Measurements from ENCODE around the gene EEF1AKMT3.
A peak's percentile ranks its signal among the peaks of the same experiment; 100 is the strongest.

The EEF1AKMT3 gene

GRCh38 chr12:57736741-57737466 is 35.5 kb upstream of the EEF1AKMT3 start:
- Histone ChIP-seq H3K4me3 (peak overlapping the region in 1 of 2 donors; percentile 47), H3K27ac (no peak overlapping the region), H3K27me3 (peaks cover 8 to 96% of the 10 kb centered on the region in 2 donors), H3K9me3 (no peaks in the 10 kb centered on the region), H3K36me3 (no peaks in the 10 kb centered on the region), H3K4me1 (peaks cover 15 to 41% (median 35%) of the 10 kb centered on the region in 4 donors)
- TF ChIP-seq CTCF (IDR thresholded peaks at IDR 0.05): no peak
- intact Hi-C loops (cut with DNase I; ENCODE audit: low total_unique reads): no loop called here
- DNase-seq: no peak

DNA sequence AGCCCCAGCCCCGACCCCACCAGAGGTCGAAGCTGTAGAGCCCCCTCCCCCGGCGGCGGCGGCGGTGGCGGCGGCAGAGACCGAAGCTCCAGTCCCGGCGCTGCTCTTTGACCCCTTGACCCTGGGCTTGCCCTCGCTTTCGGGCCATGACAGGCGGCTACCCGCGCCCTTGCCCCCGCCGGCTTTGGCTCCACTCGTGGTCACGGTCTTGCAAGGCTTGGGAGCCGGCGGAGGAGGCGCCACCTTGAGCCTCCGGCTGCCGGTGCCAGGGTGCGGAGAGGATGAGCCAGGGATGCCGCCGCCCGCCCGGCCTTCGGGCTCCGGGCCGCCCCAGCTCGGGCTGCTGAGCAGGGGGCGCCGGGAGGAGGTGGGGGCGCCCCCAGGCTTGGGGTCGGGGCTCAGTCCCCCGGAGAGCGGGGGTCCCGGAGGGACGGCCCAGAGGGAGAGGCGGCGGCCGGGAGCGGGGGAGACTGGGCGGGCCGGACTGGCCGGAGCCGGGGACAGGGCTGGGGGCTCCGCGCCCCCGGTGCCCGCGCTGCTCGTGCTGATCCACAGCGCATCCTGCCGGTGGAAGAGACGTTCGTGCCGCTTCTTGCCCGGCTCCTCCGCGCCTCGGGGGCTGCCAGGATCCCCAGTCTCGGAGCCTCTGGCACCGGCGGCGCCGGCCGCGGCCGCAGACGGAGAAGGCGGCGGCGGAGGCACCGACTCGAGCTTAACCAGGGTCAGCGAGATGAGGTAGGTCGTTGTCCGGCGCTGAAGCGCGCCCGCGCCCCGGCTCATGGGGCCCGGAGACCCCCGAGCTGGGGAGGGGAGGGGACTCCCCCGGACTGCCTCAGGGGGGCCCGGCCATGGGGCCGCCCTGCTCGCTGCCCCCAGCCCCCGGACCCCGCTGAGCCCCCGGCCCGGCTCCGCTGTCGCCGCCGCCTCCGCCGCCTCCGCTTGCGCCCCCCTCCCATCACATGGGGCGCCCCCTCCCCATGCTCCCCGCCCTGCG is 34.6 kb upstream of the EEF1AKMT3 start:
- Histone ChIP-seq H3K27me3 (peaks cover 8 to 93% of the 10 kb centered on the region in 2 donors), H3K4me3 (peak overlapping the region; percentile 21 to 47), H3K4me1 (peaks cover 15 to 41% (median 35%) of the 10 kb centered on the region in 4 donors), H3K9me3 (no peaks in the 10 kb centered on the region), H3K36me3 (no peaks in the 10 kb centered on the region), H3K27ac (no peak overlapping the region)
- no peak for DNase-seq
- no peak for TF ChIP-seq CTCF (IDR thresholded peaks at IDR 0.05)
- intact Hi-C loops (cut with DNase I; ENCODE audit: low total_unique reads): no loop called here

- intact Hi-C loops (cut with DNase I; ENCODE audit: low total_unique reads): no loop called here
- no peak for TF ChIP-seq CTCF (IDR thresholded peaks at IDR 0.05)
- DNase-seq: no peak
- no peaks in the 10 kb centered on the region for H3K9me3 ChIP-seq
- peaks cover 15 to 41% (median 35%) of the 10 kb centered on the region in 4 donors for H3K4me1 ChIP-seq
- no peaks in the 10 kb centered on the region for H3K36me3 ChIP-seq
- H3K27ac ChIP-seq: no peak within 1 kb of the TSS
- peak within 1 kb of the TSS; percentile 21 to 47 for H3K4me3 ChIP-seq
- peaks cover 8 to 83% of the 10 kb centered on the region in 2 donors for H3K27me3 ChIP-seq
Measured at GRCh38 chr12:57738661-57739237, 33.7 kb upstream of the EEF1AKMT3 start, which contains the start of gene AGAP2. TSS of gene AGAP2 (minus strand) at chr12:57738742. CDS start at chr12:57738246, 496 bp downstream.

- H3K9me3 ChIP-seq: no peaks in the 10 kb centered on the region
- H3K4me3 ChIP-seq: no peak overlapping the region
- peaks cover 15 to 46% (median 40%) of the 10 kb centered on the region in 4 donors for H3K4me1 ChIP-seq
- peaks cover 8 to 77% of the 10 kb centered on the region in 2 donors for H3K27me3 ChIP-seq
- no peak for TF ChIP-seq CTCF (IDR thresholded peaks at IDR 0.05)
- no peak overlapping the region for H3K27ac ChIP-seq
- DNase-seq: no peak
- intact Hi-C loops (cut with DNase I; ENCODE audit: low total_unique reads): no loop called here
- no peaks in the 10 kb centered on the region for H3K36me3 ChIP-seq
Measured at GRCh38 chr12:57739387-57739786, 33.0 kb upstream of the EEF1AKMT3 start.

GRCh38 chr12:57739914-57740538 is 32.4 kb upstream of the EEF1AKMT3 start:
- H3K27ac ChIP-seq: no peak overlapping the region
- no peak for TF ChIP-seq CTCF (IDR thresholded peaks at IDR 0.05)
- no peak for DNase-seq

More at GRCh38 chr12:57739914-57740538, 32.4 kb upstream of the EEF1AKMT3 start:
- intact Hi-C loops (cut with DNase I; ENCODE audit: low total_unique reads): no loop called here
- no peak overlapping the region for H3K4me3 ChIP-seq
- peaks cover 8 to 72% of the 10 kb centered on the region in 2 donors for H3K27me3 ChIP-seq
- H3K9me3 ChIP-seq: no peaks in the 10 kb centered on the region
- H3K36me3 ChIP-seq: no peaks in the 10 kb centered on the region
- H3K4me1 ChIP-seq: peaks cover 15 to 46% (median 41%) of the 10 kb centered on the region in 4 donors
